Right ventricle myocardium inferior (tissue), 1 donor: Measurements from ENCODE around the gene MYRIP. TPM values are rescaled to one million over a fixed set of nuclear protein-coding genes. Genes with fewer than 3 reads are reported as not detected.
"Not testable (repeated sequence)": the region's sequence is repeated elsewhere in the genome, so short reads cannot be mapped to it uniquely, and the experiment has no call there.

Experiments
- ATAC-seq: fragments of 200-7000 bp; cut with Tn5 transposase; one replicate; pipeline ENCODE4 v1.9.1; 2020; ENCODE audit warnings: mild to moderate bottlenecking, moderate library complexity
- DNase-seq: peaks from one replicate; pipeline ENCODE4 v3.0.0; 2021; ENCODE audit errors: missing footprints
- intact Hi-C: fragments of 100-400 bp; cut with DNase I; formaldehyde crosslinking; loops from one replicate; pipeline ENCODE4 v1.11.0; 2022
- total RNA-seq: library from RNA; stranded (reverse); fragmentation: NEBNext Ultra II Directional; extraction: Animal tissue kit (Norgen Biotek cat#: 25700); gene quantifications from one replicate; pipeline ENCODE4 v1.2.1, GENCODE V29; 2021
- donor health status: DM: no; HTN: yes; CAD: no; lungs with severe emphysema.

The MYRIP gene
- total RNA-seq, 1 donor from 2014 or later, result 2.1 TPM

DNA sequence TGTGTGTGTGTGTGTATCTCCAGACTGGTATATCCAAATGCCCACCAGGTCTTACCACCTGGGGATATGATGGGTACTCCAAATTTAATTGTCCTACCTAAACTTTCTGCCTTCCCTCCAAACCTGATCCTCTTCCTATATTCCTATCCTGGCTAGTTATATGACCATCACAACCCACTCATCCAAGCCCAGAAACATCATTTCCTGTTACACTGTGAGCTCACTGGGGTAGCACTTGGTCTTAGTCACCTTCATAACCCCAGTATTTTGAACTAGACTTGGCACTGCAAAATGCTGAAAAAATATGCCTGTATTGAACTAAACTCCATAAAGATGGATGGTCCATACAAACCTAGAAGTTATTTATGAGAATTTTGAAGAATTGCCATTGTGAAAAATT is 321.3 kb downstream of the MYRIP start:
- intact Hi-C loops, result no loop called here
- DNase-seq (no peak), ATAC-seq (no peak)

DNA sequence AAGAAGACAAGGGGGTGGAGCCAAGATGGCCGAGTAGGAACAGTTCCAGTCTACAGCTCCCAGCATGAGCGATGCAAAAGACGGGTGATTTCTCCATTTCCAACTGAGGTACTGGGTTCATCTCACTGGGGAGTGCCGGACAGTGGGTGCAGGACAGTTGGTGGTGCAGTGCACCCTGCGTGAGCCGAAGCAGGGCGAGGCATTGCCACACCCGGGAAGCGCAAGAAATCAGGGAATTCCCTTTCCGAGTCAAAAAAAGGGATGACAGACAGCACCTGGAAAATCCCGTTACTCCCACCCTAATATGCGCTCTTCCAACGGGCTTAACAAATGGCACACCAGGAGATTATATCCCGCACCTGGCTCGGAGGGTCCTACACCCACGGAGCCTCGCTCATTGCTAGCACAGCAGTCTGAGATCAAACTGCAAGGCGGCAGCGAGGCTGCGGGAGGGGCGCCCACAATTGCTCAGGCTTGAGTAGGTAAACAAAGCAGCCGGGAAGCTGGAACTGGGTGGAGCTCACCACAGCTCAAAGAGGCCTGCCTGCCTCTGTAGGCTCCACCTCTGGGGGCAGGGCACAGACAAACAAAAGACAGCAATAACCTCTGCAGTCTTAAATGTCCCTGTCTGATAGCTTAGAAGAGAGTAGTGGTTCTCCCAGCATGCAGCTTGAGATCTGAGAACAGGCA is 324.6 kb downstream of the MYRIP start:
- DNase-seq, intact Hi-C loops, ATAC-seq: not testable (repeated sequence)

DNA sequence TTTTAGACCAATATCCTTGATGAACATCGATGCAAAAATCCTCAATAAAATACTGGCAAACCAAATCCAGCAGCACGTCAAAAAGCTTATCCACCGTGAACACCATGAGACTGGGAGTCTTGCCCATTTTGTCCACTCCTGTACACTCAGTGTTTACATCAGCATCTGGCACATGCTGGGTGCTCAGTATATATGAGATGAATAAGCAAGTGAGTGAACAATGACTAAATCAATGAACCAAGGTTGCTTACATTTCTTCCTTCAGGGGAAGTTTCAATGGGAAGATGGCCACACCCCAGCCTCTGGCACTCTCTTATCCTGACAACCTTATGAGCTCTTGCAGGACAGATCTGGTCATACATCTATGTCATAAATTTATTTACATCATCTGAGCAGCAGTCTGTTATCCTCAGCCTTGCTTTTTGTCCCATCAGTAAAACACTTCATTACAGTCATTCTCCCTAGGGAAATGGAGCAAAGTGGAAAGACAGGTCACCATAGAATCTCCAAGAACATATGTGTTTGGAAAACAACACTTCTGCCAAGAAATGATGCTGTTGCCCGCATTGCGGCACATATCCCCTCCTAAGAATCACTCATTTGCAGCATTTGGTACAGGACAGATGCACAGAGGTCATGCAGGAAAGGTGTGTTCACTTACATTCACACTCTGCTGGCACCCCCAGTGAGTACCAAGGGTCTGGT is 328.3 kb downstream of the MYRIP start:
- ATAC-seq (no peak), DNase-seq (no peak)
- intact Hi-C loops, result no loop called here

DNA sequence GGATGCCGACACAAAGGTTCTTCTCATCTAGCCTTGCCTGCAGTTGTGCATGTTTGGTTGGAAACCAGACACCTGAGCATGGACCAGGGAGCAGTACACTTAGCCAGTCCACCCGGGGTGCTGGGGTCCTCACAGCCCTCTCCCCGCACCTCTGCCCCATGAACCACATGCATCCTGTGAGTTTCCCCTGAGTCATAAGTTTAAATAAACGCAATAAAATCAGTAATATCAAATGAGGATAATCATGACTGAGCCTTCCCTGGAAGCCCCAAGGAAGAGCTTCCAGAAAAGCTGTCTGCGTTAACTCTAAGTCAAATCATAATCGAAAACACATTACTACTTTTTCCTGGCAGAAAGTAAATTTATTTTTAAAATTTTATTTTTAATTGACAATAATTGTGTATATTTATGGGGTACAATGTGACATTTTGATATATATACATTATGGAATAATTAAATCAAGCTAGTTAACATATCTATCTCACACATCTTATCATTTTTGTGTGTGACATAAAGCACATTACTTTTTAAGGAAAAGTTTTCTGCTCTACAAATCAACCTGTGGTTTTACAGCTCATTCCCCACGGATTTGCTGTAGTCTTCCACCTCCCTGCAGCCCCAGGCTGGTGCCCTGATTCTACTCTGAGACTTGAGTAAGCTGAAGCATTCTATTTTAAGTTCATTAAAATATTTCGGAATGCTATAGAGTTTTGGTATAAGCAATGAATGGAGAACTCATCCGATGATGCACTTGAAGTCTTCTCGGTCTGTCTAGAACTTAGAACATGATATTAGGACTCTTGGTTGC is 334.1 kb downstream of the MYRIP start:
- ATAC-seq (no peak), DNase-seq (no peak)
- intact Hi-C loops, result no loop called here

DNA sequence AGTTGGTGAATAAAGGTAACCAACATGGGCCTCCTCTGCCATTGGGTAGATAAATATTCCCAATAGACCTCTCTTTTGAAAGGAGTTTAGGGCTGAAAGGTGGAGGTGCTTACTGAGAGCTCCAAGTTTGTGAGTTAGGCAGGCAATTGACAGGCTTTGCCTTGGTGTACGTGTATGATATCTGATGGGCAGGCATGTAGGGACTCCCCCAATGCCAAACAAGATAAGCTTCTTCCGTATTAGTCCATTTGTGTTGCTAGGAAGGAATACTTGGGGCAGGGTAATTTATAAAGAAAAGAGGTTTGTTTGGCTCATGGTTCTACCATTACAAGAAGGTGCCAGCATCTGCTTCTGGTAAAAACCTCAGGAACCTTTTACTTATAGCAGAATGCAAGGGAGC is 339.4 kb downstream of the MYRIP start:
- intact Hi-C loops, result no loop called here
- ATAC-seq (no peak), DNase-seq (no peak)

DNA sequence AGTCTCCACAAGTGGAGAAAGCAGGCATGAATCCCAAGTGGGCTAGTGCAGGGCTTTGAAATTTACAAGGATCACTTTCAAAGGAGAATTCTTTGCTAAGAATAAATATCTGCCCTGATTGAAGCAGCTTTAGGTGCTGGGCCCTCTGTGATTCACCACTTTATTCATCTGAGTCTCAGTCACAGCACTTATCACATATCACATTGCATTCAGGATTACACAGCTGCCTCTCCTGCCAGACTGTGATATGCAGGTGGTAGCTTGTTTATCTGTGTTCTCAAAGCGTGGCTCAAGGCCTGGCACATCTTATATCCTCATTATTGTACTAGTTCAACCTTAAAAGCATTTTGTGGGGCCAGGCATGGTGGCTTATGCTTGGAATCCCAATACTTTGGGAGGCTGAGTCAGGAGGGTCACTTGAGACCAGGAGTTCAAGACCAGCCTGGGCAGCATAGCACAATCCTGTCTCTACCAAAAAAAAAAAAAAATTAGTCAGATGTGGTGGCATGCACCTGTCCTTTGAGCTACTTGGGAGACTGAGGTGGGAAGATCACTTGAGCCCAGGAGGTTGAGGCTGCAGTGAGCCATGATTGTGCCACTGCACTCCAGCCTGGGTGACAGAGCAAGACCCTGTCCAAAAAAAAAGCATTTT is 343.2 kb downstream of the MYRIP start:
- ATAC-seq (no peak), DNase-seq (no peak)
- intact Hi-C loops, result no loop called here

DNA sequence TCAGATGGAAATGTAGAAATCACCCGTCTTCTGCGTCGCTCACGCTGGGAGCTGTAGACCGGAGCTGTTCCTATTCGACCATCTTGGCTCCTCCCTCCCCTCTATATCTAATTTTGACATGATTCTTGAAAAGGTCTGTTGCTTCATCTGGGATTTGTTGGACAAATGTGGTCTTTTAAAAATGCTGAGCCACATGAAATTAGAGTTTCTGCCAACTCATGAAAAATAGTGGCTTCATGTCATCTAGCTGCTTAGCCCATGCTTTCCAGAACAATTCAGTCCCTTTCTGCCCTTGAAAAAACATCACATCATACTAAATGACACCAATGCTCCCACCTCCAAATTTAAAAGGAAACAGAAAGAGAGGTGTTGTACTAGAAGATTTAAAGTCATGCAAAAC is 351.5 kb downstream of the MYRIP start:
- ATAC-seq (no peak), DNase-seq (no peak)
- intact Hi-C loops, result no loop called here

DNA sequence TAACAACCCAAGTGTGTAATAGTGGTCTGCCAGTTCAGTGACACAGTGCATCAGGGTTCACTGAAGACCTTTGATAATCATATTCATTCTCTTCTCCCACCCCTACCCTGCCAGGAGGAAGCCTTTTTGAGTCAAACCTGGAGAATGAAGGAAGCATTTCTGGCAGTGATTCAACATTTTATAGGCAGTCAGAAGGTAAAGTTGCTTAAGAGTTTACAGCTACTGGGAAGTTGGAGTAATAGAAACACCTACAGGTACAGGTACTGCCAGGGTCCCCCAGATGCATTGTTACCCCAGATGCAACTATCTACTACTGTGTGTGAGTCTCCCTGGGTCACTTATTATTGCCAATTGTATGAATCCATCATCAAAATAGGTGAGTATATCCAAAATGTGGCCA is 353.2 kb downstream of the MYRIP start:
- no peak for ATAC-seq
- intact Hi-C loops, result loop anchor here (1.0 kb wide), 1 partner anchor 9 kb away; no protein-coding TSS in a partner anchor
- DNase-seq, result no peak

DNA sequence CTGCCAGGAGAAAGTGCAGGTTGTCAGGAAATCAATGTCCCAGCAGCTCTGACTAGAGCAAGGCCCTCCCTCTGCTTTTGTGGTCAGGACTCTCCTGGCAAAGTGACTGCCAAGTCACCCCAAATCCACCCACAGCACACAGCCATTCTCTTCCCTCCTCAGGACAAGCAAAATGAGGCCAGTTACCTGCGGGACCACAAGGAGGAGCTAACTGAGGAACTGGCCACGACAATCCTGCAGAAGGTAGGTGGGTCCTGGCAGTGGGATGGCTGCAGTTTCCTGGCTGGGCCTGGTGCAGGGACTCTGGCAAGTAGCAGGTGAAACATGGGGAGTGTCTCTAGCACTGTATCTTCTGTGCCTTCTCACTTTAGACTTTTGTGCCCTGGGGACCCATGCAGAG is 357.6 kb downstream of the MYRIP start:
- ATAC-seq (no peak), DNase-seq (no peak)
- intact Hi-C loops, result no loop called here

DNA sequence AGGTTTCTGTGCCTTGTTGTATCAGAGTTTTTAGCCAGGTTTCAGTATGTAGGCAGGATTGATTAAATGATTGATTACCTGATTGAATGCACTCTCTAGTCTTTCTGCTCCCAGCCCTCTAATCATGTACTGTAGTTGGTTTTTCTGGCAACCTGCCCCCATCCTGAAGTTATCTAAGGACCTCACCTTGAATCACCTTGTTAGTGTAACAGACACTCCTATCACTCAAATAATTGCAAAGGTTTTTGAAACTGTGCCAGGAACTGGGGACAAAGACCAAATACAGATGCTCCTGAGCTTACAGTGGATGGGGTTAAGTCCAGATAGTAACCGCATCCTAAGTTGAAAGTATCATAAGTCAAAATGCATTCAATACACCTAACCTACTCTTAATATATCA is 358.5 kb downstream of the MYRIP start:
- no peak for ATAC-seq
- DNase-seq, result no peak
- intact Hi-C loops, result no loop called here

DNA sequence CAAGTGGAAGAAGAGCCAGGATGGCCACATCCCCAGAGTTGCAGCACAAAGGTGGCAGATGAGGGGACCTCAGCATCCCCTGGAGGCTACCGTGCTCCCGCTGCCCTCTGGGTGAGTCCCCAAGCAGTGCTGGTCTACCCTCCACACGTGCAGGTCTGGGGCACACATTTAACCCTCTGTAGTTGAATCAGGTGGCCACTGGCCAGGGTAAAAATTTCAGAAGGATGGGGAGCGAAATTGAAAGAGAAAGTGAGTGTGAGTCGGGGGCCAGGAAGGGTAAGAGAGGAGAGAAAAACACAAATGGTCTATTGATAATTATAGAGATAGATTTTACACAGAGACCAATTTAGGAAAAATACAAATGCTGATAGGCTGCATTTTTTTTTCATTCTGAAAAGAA is 360.6 kb downstream of the MYRIP start:
- intact Hi-C loops, result no loop called here
- no peak for DNase-seq
- no peak for ATAC-seq

DNA sequence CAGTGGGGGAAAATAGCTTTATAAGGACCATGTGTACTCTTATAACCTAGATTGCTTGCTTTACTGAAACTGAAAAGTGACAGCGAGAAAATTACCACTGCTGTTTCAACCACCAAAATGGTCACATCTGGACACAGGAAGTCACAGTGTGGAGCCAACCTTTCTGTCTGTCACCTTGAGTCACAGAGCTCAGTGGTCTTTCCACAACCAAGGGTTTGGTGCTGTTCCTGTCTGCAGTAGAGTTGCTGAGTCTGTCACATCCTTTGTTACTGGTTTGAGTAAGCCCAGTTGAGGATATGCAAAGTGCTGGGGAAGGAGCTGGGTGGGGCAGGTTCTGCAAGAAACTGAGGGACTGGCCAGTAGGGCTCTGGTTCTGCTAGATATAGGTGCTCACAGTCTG is 361.0 kb downstream of the MYRIP start:
- ATAC-seq, result no peak

DNA sequence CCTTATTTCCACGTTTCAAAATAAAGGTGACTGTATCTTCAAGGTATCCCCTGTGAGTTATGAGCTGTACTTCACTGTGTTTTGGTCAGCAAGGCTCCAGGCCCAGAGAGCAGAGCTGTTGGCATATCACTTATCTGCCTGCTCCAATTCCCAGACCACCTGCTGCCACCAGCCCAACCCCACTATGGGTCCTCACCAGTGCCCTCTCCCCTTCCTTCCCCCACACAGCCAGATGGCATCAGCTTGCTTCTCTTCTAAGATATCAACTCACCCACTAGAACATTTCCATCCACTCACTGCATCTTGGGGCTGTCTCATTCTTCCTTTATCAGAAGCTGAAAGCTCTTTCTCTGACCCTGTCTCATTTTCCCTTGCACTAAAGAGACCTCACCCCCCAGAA is 363.2 kb downstream of the MYRIP start:
- peak; percentile 51 for DNase-seq
- ATAC-seq, result no peak
- intact Hi-C loops, result no loop called here

More for the DNA sequence above, 361.0 kb downstream of the MYRIP start:
- intact Hi-C loops, result no loop called here
- DNase-seq, result no peak

DNA sequence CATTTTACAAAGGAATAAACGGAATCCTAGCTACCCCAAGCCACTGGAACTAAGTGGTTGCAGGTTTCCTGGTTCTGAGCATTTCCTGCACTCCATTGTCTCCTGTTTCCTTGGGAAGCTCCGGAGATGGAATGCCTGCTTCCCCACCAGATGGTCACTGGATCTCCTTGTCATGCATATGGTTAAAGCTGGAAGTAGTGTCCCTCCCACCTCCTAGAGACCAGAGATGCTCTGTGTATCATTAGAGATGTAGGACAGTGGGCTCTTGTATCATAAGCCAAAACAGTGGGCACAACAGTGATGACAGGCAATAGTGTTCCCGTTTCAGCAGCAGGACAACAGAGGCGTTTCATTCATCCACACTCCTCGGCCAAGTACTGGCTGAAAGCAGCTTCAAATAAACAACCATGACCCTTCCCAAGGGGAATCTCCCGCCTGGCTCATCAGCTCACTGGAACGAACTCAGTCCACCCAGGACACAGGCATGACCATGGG is 363.9 kb downstream of the MYRIP start:
- ATAC-seq (peak; percentile 39), DNase-seq (no peak)
- intact Hi-C loops, result no loop called here

DNA sequence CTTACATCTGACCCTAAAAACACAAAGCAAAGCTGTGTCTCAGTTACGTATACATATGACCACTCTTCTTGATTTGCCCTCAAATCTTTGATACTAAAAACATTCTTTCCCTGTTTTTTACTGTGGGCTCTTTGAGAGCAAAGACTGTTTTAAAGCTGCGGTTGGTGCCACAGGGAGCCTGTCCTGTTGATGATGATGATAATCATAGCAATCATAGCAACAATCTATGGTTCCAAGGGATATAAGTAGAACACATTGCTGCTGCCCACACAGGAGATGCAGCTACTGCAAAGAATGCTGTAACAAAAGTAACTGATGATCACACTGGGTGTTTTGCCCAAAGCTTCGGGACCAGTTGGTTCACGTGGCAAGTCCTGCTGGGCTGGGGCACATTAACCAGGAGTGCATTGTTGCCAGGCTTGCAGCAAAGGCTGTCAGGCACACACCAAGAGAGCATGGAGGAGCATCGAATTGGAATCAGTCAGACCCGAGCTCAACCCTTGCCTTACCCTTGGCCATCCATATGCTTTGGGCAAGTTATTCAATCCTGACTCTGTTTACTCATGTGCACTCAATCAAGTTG is 368.7 kb downstream of the MYRIP start:
- DNase-seq, result no peak
- ATAC-seq, result no peak
- intact Hi-C loops, result loop anchor here (5.0 kb wide), 2 partner anchors 471 to 636 kb away; no protein-coding TSS in a partner anchor

DNA sequence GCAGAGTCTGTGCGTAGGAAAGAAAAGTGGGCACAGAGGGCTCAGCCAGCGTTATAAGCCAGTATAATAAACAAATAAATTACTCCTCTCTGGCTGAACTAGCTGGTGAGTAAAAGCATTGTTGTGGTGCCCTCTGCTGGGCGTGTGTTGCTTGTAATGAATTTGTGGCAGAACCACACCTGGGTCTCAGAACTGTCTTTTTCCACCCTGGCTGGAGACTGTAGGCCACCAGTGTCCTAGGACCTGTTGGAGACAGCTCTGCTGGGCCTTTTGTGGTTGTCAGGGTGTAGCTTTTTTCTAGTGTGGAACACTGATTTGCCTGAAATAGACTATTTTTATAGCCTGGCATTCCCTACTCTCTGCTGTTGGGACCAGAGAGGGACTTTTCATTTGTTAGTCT is 369.6 kb downstream of the MYRIP start:
- intact Hi-C loops, result loop anchor here (5.0 kb wide), 2 partner anchors 472 to 637 kb away; no protein-coding TSS in a partner anchor
- peak; percentile 43 for ATAC-seq
- peak; percentile 74 for DNase-seq

DNA sequence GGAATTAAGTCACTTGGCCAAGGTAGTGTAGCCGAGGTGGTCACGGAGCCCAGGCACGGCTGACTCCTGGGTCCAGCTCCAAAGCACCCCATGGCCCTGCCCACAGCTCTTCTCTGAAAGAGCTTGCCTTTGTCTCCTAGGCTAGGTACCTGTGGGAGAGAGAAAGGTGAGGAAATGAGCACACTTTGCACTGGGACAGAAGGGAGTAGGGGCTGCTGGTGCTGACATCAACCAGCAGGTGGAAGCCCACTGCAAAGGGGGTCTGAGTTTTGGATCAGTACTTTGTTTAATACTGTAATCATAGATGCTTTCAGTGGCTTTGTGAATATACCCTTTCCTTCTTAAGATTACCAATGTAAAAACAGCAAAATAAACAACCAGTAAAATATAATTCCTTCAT is 371.8 kb downstream of the MYRIP start:
- intact Hi-C loops, result no loop called here
- DNase-seq (no peak), ATAC-seq (no peak)

DNA sequence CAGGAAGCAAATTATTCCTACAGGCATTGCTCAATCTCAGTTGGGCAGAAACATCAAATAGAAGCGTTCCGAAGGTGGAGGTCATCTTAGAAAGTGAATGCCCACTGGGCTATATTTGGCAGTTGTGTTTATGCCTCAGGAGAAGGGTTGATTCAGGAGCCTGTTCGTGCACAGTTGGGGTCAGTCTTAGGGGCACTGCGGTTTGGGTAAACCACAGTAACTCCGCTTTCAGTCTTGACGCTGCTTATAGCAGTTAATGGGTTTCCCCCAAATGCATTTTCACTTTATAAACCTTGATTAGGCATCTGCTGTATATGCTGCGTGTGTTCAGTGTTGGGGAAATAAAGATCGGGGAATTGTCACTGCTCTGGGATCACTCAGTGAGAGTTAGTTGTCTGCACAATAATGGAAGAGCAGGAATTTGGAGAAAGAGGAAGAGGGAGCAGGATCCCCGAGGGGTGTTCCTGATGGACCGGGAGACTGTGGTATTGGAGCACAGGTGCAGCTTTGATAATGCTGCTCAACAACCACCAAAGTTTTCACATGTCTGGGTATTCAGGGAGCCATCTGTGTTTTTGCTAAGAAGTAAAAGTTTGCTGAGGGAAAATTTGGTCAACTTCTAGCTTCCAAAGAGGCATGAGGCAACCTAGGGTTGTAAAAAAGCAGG is 375.8 kb downstream of the MYRIP start:
- intact Hi-C loops, result no loop called here
- DNase-seq (no peak), ATAC-seq (no peak)
